Right lobe of liver (tissue), 6 donors: ENCODE results near the gene CEP44. TPM values are rescaled to one million over a fixed set of nuclear protein-coding genes. Genes with fewer than 3 reads are reported as not detected.
"Not testable (repeated sequence)": the region's sequence is repeated elsewhere in the genome, so short reads cannot be mapped to it uniquely, and the experiment has no call there.

Experiments
- ATAC-seq, 4 donors: fragments of 200-7000 bp; cut with Tn5 transposase; one replicate each; pipeline ENCODE4 v1.9.1; 2020; ENCODE audit warnings: mild to moderate bottlenecking in 4 of 4, moderate library complexity in 4 of 4
- DNase-seq, 3 donors: peaks; one replicate each; pipeline ENCODE4 v3.0.0-alpha.2; 2020
- H3K27ac ChIP-seq, 3 donors: fragments of 200-600 bp; one replicate each; pipeline ENCODE4 v1.8.0; 2022
- H3K27me3 ChIP-seq, 2 donors: fragments of 200-600 bp; one replicate each; pipeline ENCODE4 v1.8.0; 2022
- H3K36me3 ChIP-seq, 4 donors: fragments of 200-600 bp; sonication (generic) in 1 of 4; one replicate each; pipeline versions ENCODE4 v1.5.1 to v1.8.0; 2017 to 2022; ENCODE audit warnings: control low read depth in 1 of 4
- H3K4me1 ChIP-seq, 4 donors: fragments of 200-600 bp; sonication (generic) in 1 of 4; one replicate each; pipeline versions ENCODE4 v1.5.1 to v1.8.0; 2017 to 2022; ENCODE audit warnings: control low read depth in 1 of 4
- H3K4me3 ChIP-seq, 3 donors: fragments of 200-600 bp; one replicate each; pipeline ENCODE4 v1.8.0; 2022
- H3K9me3 ChIP-seq, 4 donors: fragments of 200-600 bp; sonication (generic) in 1 of 4; one replicate each; pipeline versions ENCODE4 v1.5.1 to v1.8.0; 2017 to 2022; ENCODE audit warnings: control low read depth in 1 of 4
- CTCF ChIP-seq, 4 donors: fragments of 200-600 bp in 3 of 4; fragments of 450-650 bp in 1 of 4; IDR thresholded peaks; one replicate each; pipeline versions ENCODE4 v1.5.1 to v1.8.0; 2016 to 2022; ENCODE audit warnings: antibody characterized with exemption in 4 of 4, mild to moderate bottlenecking in 2 of 4
- POLR2A ChIP-seq: fragments of 450-650 bp; IDR thresholded peaks from one replicate; pipeline ENCODE4 v1.6.1; 2017; ENCODE audit warnings: antibody characterized with exemption, mild to moderate bottlenecking
- WGBS: methylation state at CpG from one replicate; pipeline ENCODE4 v1.1.6; 2018; ENCODE audit warnings: low coverage, low lambda C conversion rate; ENCODE audit not compliant: insufficient coverage; ENCODE audit errors: missing lambda C conversion rate; 5-methylcytosine and 5-hydroxymethylcytosine counted together
- intact Hi-C, 2 donors: fragments of 100-400 bp; cut with DNase I; formaldehyde crosslinking; loops; one replicate each; pipeline versions ENCODE4 v1.11.2 to v1.14.1; 2022
- total RNA-seq, 6 experiments: library from RNA; depleted of rRNA in 2 of 6; stranded (reverse); fragments of >200 nt in 2 of 6; fragmentation: NEBNext Ultra II Directional in 3 of 6; extraction: Animal tissue kit (Norgen Biotek cat#: 25700) in 3 of 6; gene quantifications; one replicate each; pipeline versions ENCODE4 v1.1.0 to v1.2.4, GENCODE V29; 2016 to 2023
- donor health status: DM: no; HTN: yes; CAD: no.
- donor health status: DM: no; HTN: no; CAD: no.
- donor health status: DM: no; HTN: no; CAD: no.
- donor health status: DM: no; HTN: yes; CAD: no.
- donor health status: DM: no; HTN: yes; CAD: no.

The CEP44 gene
- total RNA-seq, 6 experiments from 2014 or later, result 3.8 to 9.9 (median 7.2) TPM

GRCh38 chr4:174362340-174362739 lies 78.6 kb downstream of the CEP44 start:
- no peak for DNase-seq
- no peaks in the 10 kb centered on the region for H3K4me1 ChIP-seq
- no peak for TF ChIP-seq POLR2A
- H3K36me3 ChIP-seq, result no peaks in the 10 kb centered on the region
- H3K27ac ChIP-seq, result no peak overlapping the region
- no peaks in the 10 kb centered on the region for H3K9me3 ChIP-seq
- H3K27me3 ChIP-seq, result no peaks in the 10 kb centered on the region
- intact Hi-C loops, result loop anchor here (10.0 kb wide), 2 partner anchors 262 to 272 kb away; no protein-coding TSS in a partner anchor
- H3K4me3 ChIP-seq, result no peak overlapping the region
- 40% methylated on average over 2 of the region's 2 CpGs for WGBS
- ATAC-seq, result peak in 1 of 4 donors; percentile 50

- not testable (repeated sequence) for H3K9me3 ChIP-seq, H3K4me3 ChIP-seq, ATAC-seq, H3K27me3 ChIP-seq, H3K4me1 ChIP-seq, H3K36me3 ChIP-seq, DNase-seq, H3K27ac ChIP-seq
- intact Hi-C loops, result loop anchor here (10.0 kb wide), 2 partner anchors 261 to 271 kb away; no protein-coding TSS in a partner anchor
- 73% methylated on average over 1 of the region's 1 CpG for whole genome bisulfite sequencing
Measured at GRCh38 chr4:174363782-174364181, 80.1 kb downstream of the CEP44 start.

GRCh38 chr4:174365018-174365587 lies 81.4 kb downstream of the CEP44 start:
- Histone ChIP-seq H3K36me3 (no peaks in the 10 kb centered on the region), H3K27ac (no peak overlapping the region), H3K4me3 (no peak overlapping the region), H3K4me1 (no peaks in the 10 kb centered on the region), H3K27me3 (no peaks in the 10 kb centered on the region), H3K9me3 (no peaks in the 10 kb centered on the region)
- ATAC-seq (peak in 3 of 4 donors; percentile 33 to 52 (median 46)), DNase-seq (no peak)
- TF ChIP-seq CTCF (IDR thresholded peaks at IDR 0.05) (peak; percentile 47 to 56 (median 50)), POLR2A (no peak)
- intact Hi-C loops, result loop anchor here (10.0 kb wide), 2 partner anchors 260 to 270 kb away; no protein-coding TSS in a partner anchor
- 3% methylated on average over 2 of the region's 2 CpGs for WGBS

GRCh38 chr4:174369985-174370384 lies 86.3 kb downstream of the CEP44 start:
- DNase-seq (no peak), ATAC-seq (no peak)
- H3K4me1 ChIP-seq, result no peaks in the 10 kb centered on the region
- no peaks in the 10 kb centered on the region for H3K9me3 ChIP-seq
- no peak overlapping the region for H3K27ac ChIP-seq
- H3K36me3 ChIP-seq, result no peaks in the 10 kb centered on the region
- H3K27me3 ChIP-seq, result no peaks in the 10 kb centered on the region
- no peak overlapping the region for H3K4me3 ChIP-seq
- TF ChIP-seq POLR2A (no peak), CTCF (IDR thresholded peaks at IDR 0.05) (no peak)
- 65% methylated on average over 2 of the region's 2 CpGs for WGBS
- intact Hi-C loops, result loop anchor here (10.0 kb wide), 2 partner anchors 255 to 265 kb away; no protein-coding TSS in a partner anchor

GRCh38 chr4:174373821-174374220 lies 90.1 kb downstream of the CEP44 start:
- Histone ChIP-seq H3K27me3 (no peaks in the 10 kb centered on the region), H3K27ac (no peak overlapping the region), H3K4me1 (no peaks in the 10 kb centered on the region), H3K4me3 (no peak overlapping the region), H3K9me3 (no peaks in the 10 kb centered on the region), H3K36me3 (no peaks in the 10 kb centered on the region)
- no peak for ATAC-seq
- no peak for DNase-seq
- TF ChIP-seq POLR2A (no peak), CTCF (IDR thresholded peaks at IDR 0.05) (no peak)
- intact Hi-C loops, result no loop called here
- 33% methylated on average over 1 of the region's 1 CpG for WGBS
